GM12878 (cell line): Measurements from ENCODE around the gene DLG1. TPM values are rescaled to one million over a fixed set of nuclear protein-coding genes. Genes with fewer than 3 reads are reported as not detected.
"Not testable (repeated sequence)": the region's sequence is repeated elsewhere in the genome, so short reads cannot be mapped to it uniquely, and the experiment has no call there.

Experiments
- ATAC-seq: fragments of 200-7000 bp; cut with Tn5 transposase; 3 replicates; pipeline ENCODE4 v1.9.1; 2020; ENCODE audit warnings: mild to moderate bottlenecking, moderate library complexity
- BruUV-seq: library from RNA; stranded (reverse); fragments of 400-500 nt; replicated peaks from 2 replicates; lab custom pipeline; 2021; lab: Mats Ljungman, UMichigan
- CTCF ChIA-PET: fragments of 300-600 bp; sonication (Branson Sonifier 250); formaldehyde crosslinking; extraction: SDS; loops from one replicate; lab custom pipeline; 2021; ENCODE audit warnings: inconsistent platforms; lab: Yijun Ruan, JAX
- POLR2A ChIA-PET: fragments of 350-600 bp; formaldehyde crosslinking; extraction: SDS; loops from one replicate; lab custom pipeline; 2021; ENCODE audit warnings: inconsistent platforms; lab: Charles Lee
- RAD21 ChIA-PET: fragments of 300-600 bp; sonication (Branson Sonifier 250); formaldehyde crosslinking; loops from one replicate; lab custom pipeline; 2023; ENCODE audit warnings: antibody characterized with exemption; ENCODE audit not compliant: unreplicated experiment; lab: Charles Lee
- SMC1A ChIA-PET: fragments of 300-600 bp; sonication (Branson Sonifier 250); formaldehyde crosslinking; loops from one replicate; lab custom pipeline; 2023; ENCODE audit not compliant: unreplicated experiment, uncharacterized antibody; lab: Charles Lee
- DNase-seq: peaks from one replicate; pipeline ENCODE4 v3.0.0-alpha.2; 2011; ENCODE audit warnings: low read depth, low spot score
- FAIRE-seq: peaks from 3 replicates; lab custom pipeline; 2011; peaks lifted over from hg19 to GRCh38; lab: Jason Lieb, UNC
- H2AFZ ChIP-seq: 2 replicates; pipeline ENCODE4 v1.6.0; 2011; ENCODE audit warnings: low read depth, low read length, control low read depth; ENCODE audit not compliant: control insufficient read depth
- H3K27ac ChIP-seq: 2 replicates; pipeline ENCODE4 v1.5.1; 2011; ENCODE audit warnings: control low read depth; ENCODE audit not compliant: control insufficient read depth, insufficient read depth
- H3K27me3 ChIP-seq, 2 experiments: replicated peaks in 1 of 2; 2 replicates each; pipeline versions ENCODE4 v1.6.0 to v1.6.1; 2011; ENCODE audit warnings: low read length in 1 of 2; ENCODE audit not compliant: control insufficient read depth in 2 of 2, insufficient read depth in 2 of 2
- H3K36me3 ChIP-seq, 2 experiments: 2 replicates each; pipeline ENCODE4 v1.5.1; 2011; ENCODE audit warnings: low read length in 1 of 2; ENCODE audit not compliant: control insufficient read depth in 2 of 2, insufficient read depth in 2 of 2
- H3K4me1 ChIP-seq: 2 replicates; pipeline ENCODE4 v1.6.1; 2011; ENCODE audit warnings: mild to moderate bottlenecking, low read length, moderate library complexity, mixed read lengths; ENCODE audit not compliant: control insufficient read depth, insufficient read depth
- H3K4me2 ChIP-seq: 2 replicates; pipeline ENCODE4 v1.6.0; 2011; ENCODE audit warnings: control low read depth; ENCODE audit not compliant: control insufficient read depth, insufficient read depth
- H3K4me3 ChIP-seq: fragments of 200-600 bp; sonication (generic); 2 replicates; pipeline ENCODE4 v1.5.1; 2016
- H3K79me2 ChIP-seq: 2 replicates; pipeline ENCODE4 v1.6.0; 2011; ENCODE audit warnings: low read length; ENCODE audit not compliant: control insufficient read depth, insufficient read depth
- H3K9ac ChIP-seq: 2 replicates; pipeline ENCODE4 v1.8.0; 2011; ENCODE audit warnings: low read length, control low read depth, mixed read lengths; ENCODE audit not compliant: control insufficient read depth, insufficient read depth
- H3K9me3 ChIP-seq: replicated peaks from 3 replicates; pipeline ENCODE4 v1.5.1; 2011; ENCODE audit warnings: mild to moderate bottlenecking, low read length; ENCODE audit not compliant: control insufficient read depth, insufficient read depth
- H4K20me1 ChIP-seq: 2 replicates; pipeline ENCODE4 v1.6.0; 2011; ENCODE audit not compliant: control insufficient read depth, insufficient read depth
- CREB1 ChIP-seq: IDR thresholded peaks from 2 replicates; pipeline ENCODE4 v1.6.1; 2012; ENCODE audit warnings: low read depth, mild to moderate bottlenecking, inconsistent platforms
- CREM ChIP-seq: IDR thresholded peaks from 2 replicates; pipeline ENCODE4 v1.6.1; 2014; ENCODE audit warnings: antibody characterized with exemption, low read depth
- GATAD2B ChIP-seq: fragments of 450-650 bp; conservative IDR thresholded peaks from 2 replicates; pipeline ENCODE4 v1.6.1; 2017; ENCODE audit warnings: low read depth, mild to moderate bottlenecking, moderate library complexity
- MEF2B ChIP-seq: fragments of 450-650 bp; IDR thresholded peaks from 2 replicates; pipeline ENCODE4 v1.6.1; 2018; ENCODE audit warnings: mild to moderate bottlenecking, moderate library complexity; ENCODE audit not compliant: partially characterized antibody, poor library complexity, severe bottlenecking
- RAD21 ChIP-seq: IDR thresholded peaks from 2 replicates; pipeline ENCODE4 v1.6.1; 2011; ENCODE audit warnings: mild to moderate bottlenecking, low read depth, low read length, moderate library complexity; ENCODE audit not compliant: insufficient read depth
- TAF1 ChIP-seq: IDR thresholded peaks from 2 replicates; pipeline ENCODE4 v1.6.1; 2011; ENCODE audit warnings: mild to moderate bottlenecking, low read depth, low read length, borderline replicate concordance
- TCF7 ChIP-seq: IDR thresholded peaks from 2 replicates; pipeline ENCODE4 v1.6.1; 2014; ENCODE audit warnings: antibody characterized with exemption, borderline replicate concordance
- ZNF274 ChIP-seq: IDR thresholded peaks from one replicate; pipeline ENCODE4 v1.8.0; 2011; ENCODE audit not compliant: insufficient read length, insufficient read depth
- ZNF622 ChIP-seq: fragments of 450-650 bp; IDR thresholded peaks from 2 replicates; pipeline ENCODE4 v1.6.1; 2017; ENCODE audit warnings: mild to moderate bottlenecking, inconsistent platforms
- WGBS: methylation state at CpG from one replicate; pipeline ENCODE4 v1.1.6; 2016; ENCODE audit warnings: low lambda C conversion rate; ENCODE audit not compliant: insufficient replicate concordance, insufficient coverage; ENCODE audit errors: missing lambda C conversion rate; 5-methylcytosine and 5-hydroxymethylcytosine counted together
- in situ Hi-C: fragments of 300-500 bp; cut with MboI; formaldehyde crosslinking; loops from 9 replicates; pipeline ENCODE4 v1.14.3; 2018; ENCODE audit warnings: mixed read lengths
- intact Hi-C: fragments of 100-400 bp; cut with micrococcal nuclease; formaldehyde crosslinking; loops from one replicate; pipeline ENCODE4 v1.14.2; 2022; ENCODE audit not compliant: unreplicated experiment
- polyA plus RNA-seq, 11 experiments: library from polyadenylated mRNA; depleted of rRNA in 4 of 11; unstranded in 6 of 11; stranded (reverse) in 5 of 11; fragments of >200 nt; fragmentation: Nextera tagmentation in 4 of 11; fragmentation: Illumina TruSeq in 1 of 11; extraction: Ambion mirVana in 4 of 11; extraction: Trizol in 1 of 11; gene quantifications; 1 replicate in 1 of 11; 2 replicates in 10 of 11; pipeline versions ENCODE4 v1.2.1 to v1.2.3, GENCODE V29; 2011 to 2016; ENCODE audit warnings: inconsistent platforms in 2 of 11, missing spikeins in 2 of 11, low read depth in 1 of 11
- total RNA-seq, 4 experiments: library from RNA; depleted of rRNA in 3 of 4; stranded (reverse); fragments of >200 nt in 3 of 4; fragmentation: Illumina TruSeq in 1 of 4; extraction: Trizol in 1 of 4; gene quantifications; 2 replicates each; pipeline versions ENCODE4 v1.2.1 to v1.2.3, GENCODE V29; 2013 to 2021

DLG1 gene
- total and polyA plus RNA-seq, 10 of the 15 experiments (the other 5 are each of a cell fraction or from before 2014, with no cell fraction given): 9.2 to 63.1 (median 40.1) TPM

DNA sequence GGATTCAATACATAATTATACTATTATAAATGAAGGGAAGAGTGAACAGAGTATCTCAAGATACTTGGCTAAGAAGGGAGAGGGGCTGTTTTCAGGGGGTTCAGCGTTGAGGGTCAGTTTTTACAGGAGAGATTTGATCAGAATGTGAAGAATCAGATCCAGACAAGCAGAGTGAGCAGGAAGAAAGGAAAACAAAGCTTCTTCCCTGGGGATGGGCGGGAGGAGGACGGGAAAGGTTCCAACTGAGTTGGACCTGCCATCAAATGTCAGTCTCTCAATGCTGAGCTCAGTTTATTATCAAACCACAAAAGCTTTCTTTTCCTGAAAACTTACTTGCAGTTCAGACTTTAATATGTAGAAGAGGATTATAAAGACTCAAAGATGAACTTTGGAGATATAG lies 262.8 kb downstream of the DLG1 start:
- DNase-seq: no peak
- Histone ChIP-seq H4K20me1 (no peaks in the 10 kb centered on the region), H2AFZ (no peak overlapping the region), H3K27ac (no peak overlapping the region), H3K4me3 (no peak overlapping the region), H3K36me3 (no peaks in the 10 kb centered on the region; a peak in 1 of 4 replicates), H3K9ac (no peak overlapping the region), H3K79me2 (no peaks in the 10 kb centered on the region), H3K4me1 (no peaks in the 10 kb centered on the region; the same call in 1 of the 2 replicates), H3K9me3 (no peaks in the 10 kb centered on the region), H3K4me2 (no peak overlapping the region), H3K27me3 (no peaks in the 10 kb centered on the region)
- intact Hi-C loops (no loop called here), in situ Hi-C loops (no loop called here)
- 83% methylated on average over 3 of the region's 3 CpGs for WGBS
- no TSS peak for BruUV-seq
- ATAC-seq: no peak
- POLR2A ChIA-PET: interaction anchor here (0.6 kb wide), 1 partner anchor 774 kb away, joined by 3 read pairs; no protein-coding TSS in a partner anchor
- SMC1A ChIA-PET: interaction anchor here (0.6 kb wide), 1 partner anchor 46 kb away, joined by 3 read pairs; no protein-coding TSS in a partner anchor
- no peak for FAIRE-seq
- TF ChIP-seq TCF7 (no peak), GATAD2B (no peak), ZNF274 (no peak), ZNF622 (no peak), TAF1 (no peak), RAD21 (no peak), MEF2B (no peak)
- RAD21 ChIA-PET: no interaction called here
- CTCF ChIA-PET: interaction anchor here (0.9 to 1.0 kb wide), 3 partner anchors 9 to 152 kb away, joined by 3 to 4 read pairs (median 3); no protein-coding TSS in a partner anchor

- H3K9ac ChIP-seq, H4K20me1 ChIP-seq, H3K9me3 ChIP-seq, CTCF ChIA-PET, intact Hi-C loops, H3K4me1 ChIP-seq, POLR2A ChIA-PET, H3K4me2 ChIP-seq, H3K79me2 ChIP-seq, H3K4me3 ChIP-seq, ATAC-seq, H3K36me3 ChIP-seq, BruUV-seq, DNase-seq, in situ Hi-C loops, SMC1A ChIA-PET, FAIRE-seq, H3K27me3 ChIP-seq, H2AFZ ChIP-seq, RAD21 ChIA-PET, H3K27ac ChIP-seq: not testable (repeated sequence)
- WGBS: 74% methylated on average over 5 of the region's 5 CpGs
- 0 out of 2 replicates have a peak, but pooled peaks have one; percentile 31 for TF ChIP-seq CREB1
- 0 out of 2 replicates have a peak, but pooled peaks have one; percentile 39 for TF ChIP-seq CREM
These were observed 263.6 kb downstream of the DLG1 start for GRCh38 chr3:197034778-197035177.

GRCh38 chr3:197033764-197034163 lies 264.6 kb downstream of the DLG1 start:
- H3K9me3 ChIP-seq, H3K4me1 ChIP-seq, H3K79me2 ChIP-seq, H3K27ac ChIP-seq, H3K4me2 ChIP-seq, FAIRE-seq, H3K9ac ChIP-seq, H3K36me3 ChIP-seq, H2AFZ ChIP-seq, RAD21 ChIA-PET, H3K4me3 ChIP-seq, BruUV-seq, intact Hi-C loops, H3K27me3 ChIP-seq, SMC1A ChIA-PET, H4K20me1 ChIP-seq, POLR2A ChIA-PET, DNase-seq, CTCF ChIA-PET, ATAC-seq, in situ Hi-C loops: not testable (repeated sequence)
- 74% methylated on average over 3 of the region's 3 CpGs for whole genome bisulfite sequencing
